OCI-LY7 (cell line): ENCODE data around the gene DNAAF3. TPM values are rescaled to one million over a fixed set of nuclear protein-coding genes. Genes with fewer than 3 reads are reported as not detected.

Source experiments
- BruUV-seq: library from RNA; stranded (reverse); fragments of 400-500 nt; replicated peaks from 2 replicates; lab custom pipeline; 2021; lab: Mats Ljungman, UMichigan
- CTCF ChIA-PET: fragments of 300-600 bp; sonication (Branson Sonifier 250); formaldehyde crosslinking; loops from one replicate; lab custom pipeline; 2022; ENCODE audit warnings: antibody characterized with exemption; ENCODE audit not compliant: unreplicated experiment; lab: Charles Lee
- POLR2A ChIA-PET: fragments of 300-600 bp; sonication (Branson Sonifier 250); formaldehyde crosslinking; loops from one replicate; lab custom pipeline; 2022; ENCODE audit warnings: antibody characterized with exemption; lab: Charles Lee
- DNase-seq: peaks from one replicate; pipeline ENCODE4 v3.0.0-alpha.2; 2015; ENCODE audit warnings: low spot score
- H2AFZ ChIP-seq: fragments of 200-600 bp; sonication (generic), shearing (Covaris generic); 2 replicates; pipeline ENCODE4 v1.6.1; 2014; ENCODE audit warnings: mild to moderate bottlenecking, antibody characterized with exemption, low read length, moderate library complexity
- H3K27ac ChIP-seq: fragments of 200-600 bp; sonication (generic); 2 replicates; pipeline ENCODE4 v1.5.1; 2014; ENCODE audit warnings: mixed run types, low read depth, mild to moderate bottlenecking, moderate library complexity, low read length, inconsistent platforms; ENCODE audit not compliant: poor library complexity, severe bottlenecking
- H3K36me3 ChIP-seq: fragments of 200-600 bp; sonication (generic); 2 replicates; pipeline ENCODE4 v1.6.1; 2014; ENCODE audit warnings: mild to moderate bottlenecking, antibody characterized with exemption, low read length, moderate library complexity, mixed read lengths; ENCODE audit not compliant: insufficient read depth
- H3K4me1 ChIP-seq: fragments of 200-600 bp; sonication (generic); 2 replicates; pipeline ENCODE4 v1.5.1; 2014; ENCODE audit warnings: mild to moderate bottlenecking, low read length; ENCODE audit not compliant: insufficient read depth, poor library complexity, severe bottlenecking
- H3K4me2 ChIP-seq: fragments of 200-600 bp; sonication (generic); 2 replicates; pipeline ENCODE4 v1.6.1; 2014; ENCODE audit warnings: mild to moderate bottlenecking, low read length
- H3K4me3 ChIP-seq: fragments of 200-600 bp; sonication (generic); 2 replicates; pipeline ENCODE4 v1.5.1; 2014; ENCODE audit warnings: mild to moderate bottlenecking, low read depth, low read length; ENCODE audit not compliant: poor library complexity, severe bottlenecking
- H3K79me2 ChIP-seq: fragments of 200-600 bp; sonication (generic); 2 replicates; pipeline ENCODE4 v1.6.1; 2016; ENCODE audit warnings: low read depth, mild to moderate bottlenecking, low read length, moderate library complexity, mixed read lengths; ENCODE audit not compliant: insufficient read depth
- H3K9me2 ChIP-seq: fragments of 200-600 bp; sonication (generic); 2 replicates; pipeline ENCODE4 v1.6.1; 2016; ENCODE audit warnings: mild to moderate bottlenecking, low read length, mixed read lengths; ENCODE audit not compliant: insufficient read depth
- H3K9me3 ChIP-seq: fragments of 200-600 bp; sonication (generic); 2 replicates; pipeline ENCODE4 v1.6.1; 2014; ENCODE audit warnings: mild to moderate bottlenecking, mixed run types, low read length, mixed read lengths
- H4K20me1 ChIP-seq: fragments of 200-600 bp; sonication (generic); 2 replicates; pipeline ENCODE4 v1.6.1; 2014; ENCODE audit warnings: mild to moderate bottlenecking, antibody characterized with exemption, low read length, moderate library complexity, mixed read lengths; ENCODE audit not compliant: insufficient read depth
- EZH2phosphoT487 ChIP-seq: fragments of 200-600 bp; sonication (generic); IDR thresholded peaks from 2 replicates; pipeline ENCODE4 v1.6.1; 2018; ENCODE audit warnings: low read depth, borderline replicate concordance, mild to moderate bottlenecking, mixed run types, antibody characterized with exemption, low read length, moderate library complexity, mixed read lengths
- intact Hi-C: fragments of 100-400 bp; cut with micrococcal nuclease; formaldehyde crosslinking; loops from one replicate; pipeline ENCODE4 v1.10.0; 2022; ENCODE audit not compliant: unreplicated experiment
- total RNA-seq, 2 experiments: library from RNA; depleted of rRNA in 1 of 2; stranded (reverse); fragments of >200 nt in 1 of 2; shearing (Covaris generic) in 1 of 2; gene quantifications; 2 replicates each; pipeline ENCODE4 v1.2.3, GENCODE V29; 2014 to 2022
- TF ChIP-seq, protein P1 (sequence below): fragments of 200-600 bp; sonication (generic); conservative IDR thresholded peaks from 2 replicates; pipeline ENCODE4 v1.5.1; 2014; ENCODE audit warnings: mild to moderate bottlenecking, antibody characterized with exemption, low read length, moderate library complexity, mixed read lengths

Gene DNAAF3
- total RNA-seq, 2 experiments from 2014 or later: 2.5 to 2.8 TPM

- DNase-seq: peak; percentile 66
- Histone ChIP-seq H3K9me2 (no peaks in the 10 kb centered on the region), H3K4me1 (peaks cover 43% of the 10 kb centered on the region), H3K79me2 (no peaks in the 10 kb centered on the region), H3K9me3 (no peaks in the 10 kb centered on the region), H3K4me3 (peak overlapping the region; percentile 65), H2AFZ (peak overlapping the region; percentile 76; the same call in 1 of the 2 replicates), H3K36me3 (0 out of 2 replicates have a peak, but pooled peaks cover under 1% of the 10 kb centered on the region), H4K20me1 (no peaks in the 10 kb centered on the region), H3K27ac (no peak overlapping the region), H3K4me2 (peak overlapping the region; percentile 76)
- BruUV-seq: no TSS peak
- intact Hi-C loops: no loop called here
- ChIA-PET CTCF (no interaction called here), POLR2A (no interaction called here)
- no peak for TF ChIP-seq EZH2phosphoT487
- TF ChIP-seq, protein P1, sequence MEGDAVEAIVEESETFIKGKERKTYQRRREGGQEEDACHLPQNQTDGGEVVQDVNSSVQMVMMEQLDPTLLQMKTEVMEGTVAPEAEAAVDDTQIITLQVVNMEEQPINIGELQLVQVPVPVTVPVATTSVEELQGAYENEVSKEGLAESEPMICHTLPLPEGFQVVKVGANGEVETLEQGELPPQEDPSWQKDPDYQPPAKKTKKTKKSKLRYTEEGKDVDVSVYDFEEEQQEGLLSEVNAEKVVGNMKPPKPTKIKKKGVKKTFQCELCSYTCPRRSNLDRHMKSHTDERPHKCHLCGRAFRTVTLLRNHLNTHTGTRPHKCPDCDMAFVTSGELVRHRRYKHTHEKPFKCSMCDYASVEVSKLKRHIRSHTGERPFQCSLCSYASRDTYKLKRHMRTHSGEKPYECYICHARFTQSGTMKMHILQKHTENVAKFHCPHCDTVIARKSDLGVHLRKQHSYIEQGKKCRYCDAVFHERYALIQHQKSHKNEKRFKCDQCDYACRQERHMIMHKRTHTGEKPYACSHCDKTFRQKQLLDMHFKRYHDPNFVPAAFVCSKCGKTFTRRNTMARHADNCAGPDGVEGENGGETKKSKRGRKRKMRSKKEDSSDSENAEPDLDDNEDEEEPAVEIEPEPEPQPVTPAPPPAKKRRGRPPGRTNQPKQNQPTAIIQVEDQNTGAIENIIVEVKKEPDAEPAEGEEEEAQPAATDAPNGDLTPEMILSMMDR: peak; percentile 85
These were observed 20.2 kb downstream of the DNAAF3 start for GRCh38 chr19:55146078-55146704.

DNA sequence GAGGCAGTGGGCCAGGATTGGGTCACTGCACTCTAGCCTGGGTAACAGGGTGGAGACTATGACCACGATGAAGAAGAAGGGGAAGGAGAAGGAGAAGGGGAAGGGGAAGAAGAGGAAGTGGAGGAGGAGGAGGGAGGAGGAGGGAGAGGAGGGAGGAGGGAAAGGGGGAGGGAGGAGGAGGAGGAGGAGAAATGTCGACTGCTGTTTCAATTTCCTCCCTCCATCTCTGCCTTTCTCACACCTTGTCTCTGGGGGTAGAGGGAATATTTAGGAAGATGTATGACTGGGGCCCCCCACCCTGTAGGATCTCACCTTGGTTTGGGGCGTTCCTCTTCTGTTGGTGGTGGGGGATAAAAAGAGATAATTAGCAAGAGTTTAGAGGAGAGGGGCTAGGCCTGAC, 21.2 kb downstream of the DNAAF3 start:
- no peak for TF ChIP-seq EZH2phosphoT487
- TF ChIP-seq, protein P1: no peak
- CTCF ChIA-PET: no interaction called here
- intact Hi-C loops: no loop called here
- Histone ChIP-seq H3K4me2 (peak overlapping the region; percentile 13; the same call in 1 of the 2 replicates), H3K4me1 (peaks cover 44% of the 10 kb centered on the region), H3K9me3 (no peaks in the 10 kb centered on the region), H3K9me2 (no peaks in the 10 kb centered on the region), H3K79me2 (no peaks in the 10 kb centered on the region), H3K36me3 (no peaks in the 10 kb centered on the region), H3K27ac (no peak overlapping the region), H4K20me1 (no peaks in the 10 kb centered on the region), H3K4me3 (no peak overlapping the region), H2AFZ (no peak overlapping the region)
- no peak for DNase-seq
- no TSS peak for BruUV-seq
- POLR2A ChIA-PET: no interaction called here

DNA sequence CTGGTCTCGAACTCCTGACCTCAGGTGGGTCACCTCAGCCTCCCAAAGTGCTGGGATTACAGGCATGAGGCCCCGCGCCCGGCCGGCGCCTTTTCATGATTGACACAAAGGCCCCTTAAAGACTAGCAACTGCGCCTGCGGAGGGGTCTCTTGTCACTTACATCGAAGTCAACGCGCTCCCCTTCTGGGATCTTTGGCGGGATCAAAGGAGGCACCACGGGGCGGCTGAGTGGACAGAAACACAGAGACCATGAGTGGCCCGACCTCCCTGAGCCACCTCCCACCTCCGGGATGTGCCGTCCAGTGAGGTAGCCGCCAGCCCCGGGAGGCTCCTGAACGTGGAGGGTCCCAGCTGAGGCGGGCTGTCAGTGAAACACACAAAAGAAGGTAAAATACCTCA, 24.7 kb downstream of the DNAAF3 start:
- Histone ChIP-seq H3K9me2 (no peaks in the 10 kb centered on the region), H3K79me2 (no peaks in the 10 kb centered on the region), H3K9me3 (no peaks in the 10 kb centered on the region), H4K20me1 (no peaks in the 10 kb centered on the region), H3K4me3 (no peak overlapping the region), H3K27ac (no peak overlapping the region), H3K36me3 (no peaks in the 10 kb centered on the region), H3K4me1 (peaks cover 23% of the 10 kb centered on the region), H2AFZ (no peak overlapping the region), H3K4me2 (peak overlapping the region; percentile 39)
- no peak for DNase-seq
- no TSS peak for BruUV-seq
- intact Hi-C loops: loop anchor here (1.0 kb wide), 1 partner anchor 19 kb away; no protein-coding TSS in a partner anchor
- TF ChIP-seq, protein P1: no peak
- TF ChIP-seq EZH2phosphoT487: no peak
- ChIA-PET CTCF (no interaction called here), POLR2A (no interaction called here)
